PFSK-1 (cell line): ENCODE results near the gene PLXDC2.

Experiments
- FOXP2 ChIP-seq: optimal IDR thresholded peaks from 2 replicates; pipeline ENCODE3; 2011; ENCODE audit warnings: borderline replicate concordance, control low read depth, inconsistent platforms; ENCODE audit not compliant: insufficient read depth; ENCODE audit errors: extremely low read length, extremely low read depth
- POLR2AphosphoS5 ChIP-seq: IDR thresholded peaks from 2 replicates; pipeline ENCODE4 v1.6.1; 2012; ENCODE audit warnings: low read depth, mild to moderate bottlenecking, control low read depth, low read length, moderate library complexity
- SIN3A ChIP-seq: IDR thresholded peaks from 2 replicates; pipeline ENCODE4 v1.6.1; 2012; ENCODE audit warnings: mild to moderate bottlenecking, low read length, moderate library complexity, borderline replicate concordance; ENCODE audit not compliant: insufficient read depth
- TAF1 ChIP-seq: IDR thresholded peaks from 2 replicates; pipeline ENCODE4 v1.6.1; 2012; ENCODE audit warnings: low read length, control low read depth, borderline replicate concordance; ENCODE audit not compliant: insufficient read depth
- TF ChIP-seq, protein P1 (sequence below), 2 experiments: IDR thresholded peaks; 2 replicates each; pipeline versions ENCODE4 v1.6.1 to v1.8.0; 2011 to 2012; ENCODE audit warnings: low read depth in 2 of 2, low read length in 2 of 2, control low read depth in 1 of 2, inconsistent platforms in 1 of 2, mild to moderate bottlenecking in 1 of 2, moderate library complexity in 1 of 2; ENCODE audit not compliant: insufficient read depth in 1 of 2

PLXDC2 gene

DNA sequence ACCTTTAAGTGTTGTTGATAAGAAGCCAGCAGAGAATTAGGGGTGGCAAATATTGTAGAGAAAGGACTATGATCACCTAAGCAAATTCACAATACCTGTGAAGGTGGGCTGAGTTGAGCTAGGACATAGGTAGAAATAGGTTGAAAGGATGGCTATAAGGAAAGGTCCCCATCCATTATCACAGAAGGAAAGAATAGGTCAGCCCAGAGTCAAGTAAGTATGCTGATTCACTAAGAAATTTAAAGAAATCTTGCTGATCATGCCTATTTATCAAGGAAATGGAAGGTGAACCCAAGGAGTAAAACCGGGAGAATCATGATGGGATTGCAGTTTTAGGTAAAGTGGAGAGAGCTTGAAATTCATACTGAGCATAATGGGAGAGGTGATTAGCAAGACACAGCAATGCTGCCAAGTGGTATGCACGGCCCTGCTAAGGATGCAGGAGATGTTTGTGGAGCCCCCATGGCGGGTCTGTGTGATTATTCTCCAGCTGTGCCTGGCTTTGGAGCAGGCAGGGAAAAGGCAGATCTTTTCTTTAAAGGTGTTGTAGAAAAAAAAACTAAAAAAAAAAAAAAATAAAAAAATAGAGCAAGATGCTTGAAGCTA is 399.4 kb downstream of the PLXDC2 start:
- no peak for TF ChIP-seq SIN3A
- TF ChIP-seq POLR2AphosphoS5 = no peak

DNA sequence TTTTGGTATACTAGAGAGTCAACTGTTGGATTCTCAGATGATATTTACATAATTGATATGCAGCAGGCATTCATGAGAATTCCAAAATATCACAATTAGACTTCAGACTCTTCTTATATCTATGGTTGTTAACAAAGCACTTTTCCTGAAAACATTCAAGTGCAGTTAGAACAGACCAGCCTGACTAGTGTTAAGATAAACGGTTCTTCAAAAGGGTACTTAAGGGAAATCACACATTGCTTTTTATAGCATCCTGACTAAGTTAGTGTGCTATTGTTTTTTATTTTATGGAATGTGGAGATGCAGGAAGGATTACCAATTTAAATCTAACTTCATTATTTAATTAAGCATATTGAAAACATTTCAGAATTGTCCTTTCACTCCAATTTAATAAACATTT is 405.1 kb downstream of the PLXDC2 start:
- TF ChIP-seq FOXP2 = no peak
- TF ChIP-seq TAF1 = no peak
- TF ChIP-seq, protein P1, sequence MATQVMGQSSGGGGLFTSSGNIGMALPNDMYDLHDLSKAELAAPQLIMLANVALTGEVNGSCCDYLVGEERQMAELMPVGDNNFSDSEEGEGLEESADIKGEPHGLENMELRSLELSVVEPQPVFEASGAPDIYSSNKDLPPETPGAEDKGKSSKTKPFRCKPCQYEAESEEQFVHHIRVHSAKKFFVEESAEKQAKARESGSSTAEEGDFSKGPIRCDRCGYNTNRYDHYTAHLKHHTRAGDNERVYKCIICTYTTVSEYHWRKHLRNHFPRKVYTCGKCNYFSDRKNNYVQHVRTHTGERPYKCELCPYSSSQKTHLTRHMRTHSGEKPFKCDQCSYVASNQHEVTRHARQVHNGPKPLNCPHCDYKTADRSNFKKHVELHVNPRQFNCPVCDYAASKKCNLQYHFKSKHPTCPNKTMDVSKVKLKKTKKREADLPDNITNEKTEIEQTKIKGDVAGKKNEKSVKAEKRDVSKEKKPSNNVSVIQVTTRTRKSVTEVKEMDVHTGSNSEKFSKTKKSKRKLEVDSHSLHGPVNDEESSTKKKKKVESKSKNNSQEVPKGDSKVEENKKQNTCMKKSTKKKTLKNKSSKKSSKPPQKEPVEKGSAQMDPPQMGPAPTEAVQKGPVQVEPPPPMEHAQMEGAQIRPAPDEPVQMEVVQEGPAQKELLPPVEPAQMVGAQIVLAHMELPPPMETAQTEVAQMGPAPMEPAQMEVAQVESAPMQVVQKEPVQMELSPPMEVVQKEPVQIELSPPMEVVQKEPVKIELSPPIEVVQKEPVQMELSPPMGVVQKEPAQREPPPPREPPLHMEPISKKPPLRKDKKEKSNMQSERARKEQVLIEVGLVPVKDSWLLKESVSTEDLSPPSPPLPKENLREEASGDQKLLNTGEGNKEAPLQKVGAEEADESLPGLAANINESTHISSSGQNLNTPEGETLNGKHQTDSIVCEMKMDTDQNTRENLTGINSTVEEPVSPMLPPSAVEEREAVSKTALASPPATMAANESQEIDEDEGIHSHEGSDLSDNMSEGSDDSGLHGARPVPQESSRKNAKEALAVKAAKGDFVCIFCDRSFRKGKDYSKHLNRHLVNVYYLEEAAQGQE (IDR thresholded peaks at IDR 0.05; ENCODE audit: insufficient read depth in 1 of 2, low read depth in 2 of 2, low read length in 2 of 2) = no peak
- no peak for TF ChIP-seq SIN3A
- TF ChIP-seq POLR2AphosphoS5 = no peak

DNA sequence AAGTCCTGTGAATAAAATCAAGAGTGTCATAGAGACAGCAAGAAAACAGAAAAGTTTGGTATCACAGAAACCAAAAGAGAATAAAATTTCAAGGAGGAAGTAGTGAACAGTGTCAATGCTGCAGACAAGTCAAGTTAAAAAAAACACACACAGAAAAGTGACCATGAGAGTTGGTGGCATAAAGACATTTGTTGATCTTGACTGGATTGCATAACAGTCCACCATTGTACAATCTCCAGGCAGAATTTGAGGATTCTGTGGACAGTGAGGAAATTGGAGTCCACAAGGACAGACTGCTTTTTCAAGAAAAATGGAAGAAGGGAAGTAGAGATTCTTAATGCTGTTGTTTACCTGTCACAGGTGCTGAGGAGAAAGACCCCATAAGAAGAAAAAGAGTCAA is 412.5 kb downstream of the PLXDC2 start:
- no peak for TF ChIP-seq TAF1
- no peak for TF ChIP-seq POLR2AphosphoS5
- TF ChIP-seq, protein P1 (IDR thresholded peaks at IDR 0.05; ENCODE audit: insufficient read depth in 1 of 2, low read depth in 2 of 2, low read length in 2 of 2) = no peak

DNA sequence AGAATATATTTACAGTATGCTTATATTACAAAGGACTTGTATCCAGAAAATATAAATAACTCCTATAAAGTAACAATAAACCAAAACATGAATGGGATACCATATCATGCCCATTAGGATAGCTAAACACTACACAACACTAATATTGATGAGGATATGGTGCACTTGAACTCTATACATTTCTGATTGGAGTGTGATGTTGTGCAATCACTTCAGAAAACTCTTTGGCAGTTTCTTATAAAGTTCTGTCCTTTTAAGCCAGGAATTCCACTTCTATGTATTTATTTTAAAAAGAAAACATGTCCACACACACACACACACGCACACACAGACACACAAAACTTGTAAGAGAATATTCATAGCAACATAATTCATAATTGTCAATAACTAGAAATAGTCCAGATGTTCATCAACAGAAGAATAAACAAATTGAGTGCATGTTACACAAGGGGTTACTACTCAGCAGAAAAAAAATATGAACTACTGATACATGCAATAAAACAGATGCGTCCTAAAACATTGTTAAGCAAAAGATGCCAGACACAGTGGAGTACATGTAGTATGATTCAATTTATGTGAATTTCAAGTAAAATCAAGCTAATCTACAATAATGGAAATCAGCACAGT is 416.0 kb downstream of the PLXDC2 start:
- TF ChIP-seq TAF1 (no peak), POLR2AphosphoS5 (no peak), SIN3A (no peak), FOXP2 (no peak)
- TF ChIP-seq, protein P1 (IDR thresholded peaks at IDR 0.05; ENCODE audit: insufficient read depth in 1 of 2, low read depth in 2 of 2, low read length in 2 of 2) = no peak

DNA sequence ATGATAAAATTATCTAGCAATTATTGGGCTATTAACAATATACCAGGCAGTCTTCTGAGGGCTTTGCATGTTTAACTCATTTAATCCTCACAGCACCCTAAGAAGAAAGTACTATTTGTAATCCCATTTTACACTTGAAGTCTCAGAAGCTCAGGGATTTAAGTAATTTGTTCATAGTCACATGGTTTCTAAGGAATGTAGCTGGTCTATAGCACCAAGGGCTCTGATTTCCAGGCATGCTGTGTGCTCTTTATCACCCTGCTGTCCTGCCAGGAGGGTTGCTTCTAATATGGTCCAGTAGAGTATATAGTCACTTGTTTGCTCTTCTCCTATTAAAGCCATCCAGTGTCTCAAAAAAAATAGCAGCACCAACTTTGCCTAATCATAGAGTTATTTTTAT is 417.2 kb downstream of the PLXDC2 start:
- TF ChIP-seq SIN3A (no peak), FOXP2 (no peak), TAF1 (no peak), POLR2AphosphoS5 (no peak)
- TF ChIP-seq, protein P1 (IDR thresholded peaks at IDR 0.05; ENCODE audit: insufficient read depth in 1 of 2, low read depth in 2 of 2, low read length in 2 of 2) = no peak
